ENCODE measurements around the gene CMTM4.
"Not testable (repeated sequence)": the region's sequence is repeated elsewhere in the genome, so short reads cannot be mapped to it uniquely, and the experiment has no call there.

The CMTM4 gene

GRCh38 chr16:66668777-66669444 lies 27.6 kb downstream of the CMTM4 start:
- DNase-seq = no peak

GRCh38 chr16:66667944-66668343 lies 28.6 kb downstream of the CMTM4 start:
- no peak for DNase-seq

- DNase-seq = no peak
These were observed 33.9 kb downstream of the CMTM4 start for GRCh38 chr16:66662445-66663194.

GRCh38 chr16:66661671-66662346 lies 34.7 kb downstream of the CMTM4 start:
- DNase-seq = not testable (repeated sequence)

- no peak for DNase-seq
These were observed 35.4 kb downstream of the CMTM4 start for GRCh38 chr16:66661210-66661560.

- DNase-seq = no peak
These were observed 35.9 kb downstream of the CMTM4 start for GRCh38 chr16:66660422-66661209.

- DNase-seq = no peak
These were observed 37.7 kb downstream of the CMTM4 start for GRCh38 chr16:66658860-66659190.

GRCh38 chr16:66658143-66658859 lies 38.2 kb downstream of the CMTM4 start:
- no peak for DNase-seq

GRCh38 chr16:66656547-66656946 lies 40.0 kb downstream of the CMTM4 start:
- DNase-seq = no peak

GRCh38 chr16:66653581-66654350 lies 42.8 kb downstream of the CMTM4 start:
- DNase-seq = no peak

- no peak for DNase-seq
These were observed 43.7 kb downstream of the CMTM4 start for GRCh38 chr16:66652661-66653360.

- no peak for DNase-seq
These were observed 44.6 kb downstream of the CMTM4 start for GRCh38 chr16:66651965-66652364.

GRCh38 chr16:66651474-66651765 lies 45.1 kb downstream of the CMTM4 start:
- no peak for DNase-seq

GRCh38 chr16:66650707-66651473 lies 45.7 kb downstream of the CMTM4 start:
- peak; percentile 74 to 76 for DNase-seq

GRCh38 chr16:66649636-66650205 lies 46.8 kb downstream of the CMTM4 start:
- no peak for DNase-seq

GRCh38 chr16:66649167-66649566 lies 47.4 kb downstream of the CMTM4 start:
- no peak for DNase-seq

- DNase-seq = no peak
These were observed 48.7 kb downstream of the CMTM4 start for GRCh38 chr16:66647866-66648265.

- DNase-seq = no peak
These were observed 55.2 kb downstream of the CMTM4 start for GRCh38 chr16:66641387-66641786.

GRCh38 chr16:66640724-66641314 lies 55.7 kb downstream of the CMTM4 start:
- DNase-seq = no peak
